Activated CD4-positive, alpha-beta T cell treated with anti-CD3 and anti-CD28 coated beads, Interleukin-2, amount 10 ng/mL, durations not matched to agents 7 days and 5 days (primary cell): ENCODE data around the gene CDCA4. TPM values are rescaled to one million over a fixed set of nuclear protein-coding genes. Genes with fewer than 3 reads are reported as not detected.

Source experiments
- CTCF ChIA-PET: fragments of 350-600 bp; sonication (Branson Sonifier 250); formaldehyde crosslinking; loops from one replicate; lab custom pipeline; 2021; ENCODE audit warnings: antibody characterized with exemption; lab: Charles Lee
- POLR2A ChIA-PET: fragments of 350-600 bp; sonication (Branson Sonifier 250); formaldehyde crosslinking; loops from one replicate; lab custom pipeline; 2021; ENCODE audit warnings: antibody characterized with exemption; lab: Charles Lee
- DNase-seq: peaks from one replicate; pipeline ENCODE4 v3.0.0-alpha.2; 2020
- H3K27ac Mint-ChIP-seq: one replicate; pipeline ENCODE4 v1.8.0; 2021; ENCODE audit warnings: mild to moderate bottlenecking, moderate library complexity, mixed read lengths
- H3K27me3 Mint-ChIP-seq: one replicate; pipeline ENCODE4 v1.8.0; 2021; ENCODE audit warnings: mixed read lengths
- H3K36me3 Mint-ChIP-seq: one replicate; pipeline ENCODE4 v1.8.0; 2021; ENCODE audit warnings: low read depth, mixed read lengths
- H3K4me1 Mint-ChIP-seq: one replicate; pipeline ENCODE4 v1.8.0; 2021; ENCODE audit warnings: mixed read lengths
- H3K4me3 Mint-ChIP-seq: one replicate; pipeline ENCODE4 v1.8.0; 2021; ENCODE audit warnings: mild to moderate bottlenecking, moderate library complexity, mixed read lengths
- H3K9me3 Mint-ChIP-seq: one replicate; pipeline ENCODE4 v1.8.0; 2021; ENCODE audit warnings: mixed read lengths
- total RNA-seq, 2 experiments: library from RNA; stranded (reverse); gene quantifications; one replicate each; pipeline ENCODE4 v1.2.3, GENCODE V29; 2021

The CDCA4 gene
- total RNA-seq, 2 experiments from 2014 or later: 53.0 to 56.6 TPM

GRCh38 chr14:104971447-104972240 is 49.2 kb downstream of the CDCA4 start:
- no peak overlapping the region for H3K4me3 Mint-ChIP-seq
- H3K4me1 Mint-ChIP-seq: peaks cover 8% of the 10 kb centered on the region
- H3K27me3 Mint-ChIP-seq: peaks cover 6% of the 10 kb centered on the region
- no peaks in the 10 kb centered on the region for H3K9me3 Mint-ChIP-seq
- ChIA-PET POLR2A (no interaction called here), CTCF (interaction anchor here (8.4 kb wide), 1 partner anchor 73 kb away, joined by 94 read pairs; no protein-coding TSS in a partner anchor)
- no peak for DNase-seq
- H3K36me3 Mint-ChIP-seq: peaks cover 2% of the 10 kb centered on the region
- H3K27ac Mint-ChIP-seq: no peak overlapping the region

GRCh38 chr14:104970231-104971068 is 50.4 kb downstream of the CDCA4 start:
- Mint-ChIP-seq H3K9me3 (no peaks in the 10 kb centered on the region), H3K27me3 (peaks cover 3% of the 10 kb centered on the region), H3K4me3 (no peak overlapping the region), H3K4me1 (no peaks in the 10 kb centered on the region), H3K27ac (no peak overlapping the region), H3K36me3 (no peaks in the 10 kb centered on the region)
- ChIA-PET POLR2A (no interaction called here), CTCF (interaction anchor here (8.4 kb wide), 1 partner anchor 74 kb away, joined by 94 read pairs; no protein-coding TSS in a partner anchor)
- no peak for DNase-seq

GRCh38 chr14:104969741-104970230 is 51.1 kb downstream of the CDCA4 start:
- no peaks in the 10 kb centered on the region for H3K9me3 Mint-ChIP-seq
- no peaks in the 10 kb centered on the region for H3K4me1 Mint-ChIP-seq
- ChIA-PET POLR2A (no interaction called here), CTCF (interaction anchor here (8.4 kb wide), 1 partner anchor 75 kb away, joined by 94 read pairs; no protein-coding TSS in a partner anchor)
- DNase-seq: no peak
- H3K4me3 Mint-ChIP-seq: no peak overlapping the region
- peaks cover 3% of the 10 kb centered on the region for H3K27me3 Mint-ChIP-seq
- no peaks in the 10 kb centered on the region for H3K36me3 Mint-ChIP-seq
- no peak overlapping the region for H3K27ac Mint-ChIP-seq

- Mint-ChIP-seq H3K36me3 (no peaks in the 10 kb centered on the region), H3K27ac (no peak overlapping the region), H3K27me3 (peaks cover 3% of the 10 kb centered on the region), H3K4me3 (no peak overlapping the region), H3K9me3 (no peaks in the 10 kb centered on the region), H3K4me1 (no peaks in the 10 kb centered on the region)
- DNase-seq: no peak
- ChIA-PET CTCF (interaction anchor here (8.4 kb wide), 1 partner anchor 76 kb away, joined by 94 read pairs; no protein-coding TSS in a partner anchor), POLR2A (no interaction called here)
These were observed 52.1 kb downstream of the CDCA4 start for GRCh38 chr14:104968541-104969401.

GRCh38 chr14:104968153-104968527 is 52.7 kb downstream of the CDCA4 start:
- ChIA-PET POLR2A (no interaction called here), CTCF (no interaction called here)
- DNase-seq: no peak
- Mint-ChIP-seq H3K36me3 (no peaks in the 10 kb centered on the region), H3K27me3 (peaks cover 3% of the 10 kb centered on the region), H3K27ac (no peak overlapping the region), H3K4me3 (no peak overlapping the region), H3K4me1 (no peaks in the 10 kb centered on the region), H3K9me3 (no peaks in the 10 kb centered on the region)

GRCh38 chr14:104967386-104968152 is 53.3 kb downstream of the CDCA4 start:
- Mint-ChIP-seq H3K4me3 (no peak overlapping the region), H3K36me3 (no peaks in the 10 kb centered on the region), H3K9me3 (no peaks in the 10 kb centered on the region), H3K27me3 (peaks cover 3% of the 10 kb centered on the region), H3K4me1 (no peaks in the 10 kb centered on the region), H3K27ac (no peak overlapping the region)
- no peak for DNase-seq
- ChIA-PET CTCF (interaction anchor here (0.8 to 1.2 kb wide), 2 partner anchors 8 to 78 kb away, joined by 3 read pairs; no protein-coding TSS in a partner anchor), POLR2A (no interaction called here)

- Mint-ChIP-seq H3K36me3 (no peaks in the 10 kb centered on the region), H3K27ac (no peak overlapping the region), H3K4me3 (no peak overlapping the region), H3K4me1 (no peaks in the 10 kb centered on the region), H3K9me3 (no peaks in the 10 kb centered on the region), H3K27me3 (peaks cover 3% of the 10 kb centered on the region)
- POLR2A ChIA-PET: no interaction called here
- no peak for DNase-seq
- CTCF ChIA-PET: interaction anchor here (0.6 to 1.2 kb wide), 3 partner anchors 8 to 78 kb away, joined by 3 read pairs; no protein-coding TSS in a partner anchor
These were observed 53.9 kb downstream of the CDCA4 start for GRCh38 chr14:104966981-104967385.

GRCh38 chr14:104966261-104966865 is 54.5 kb downstream of the CDCA4 start:
- H3K36me3 Mint-ChIP-seq: no peaks in the 10 kb centered on the region
- H3K27ac Mint-ChIP-seq: no peak overlapping the region
- H3K9me3 Mint-ChIP-seq: no peaks in the 10 kb centered on the region
- H3K27me3 Mint-ChIP-seq: peaks cover 3% of the 10 kb centered on the region
- POLR2A ChIA-PET: no interaction called here
- no peaks in the 10 kb centered on the region for H3K4me1 Mint-ChIP-seq
- CTCF ChIA-PET: interaction anchor here (0.6 to 1.2 kb wide), 3 partner anchors 9 to 79 kb away, joined by 3 read pairs; no protein-coding TSS in a partner anchor
- no peak for DNase-seq
- H3K4me3 Mint-ChIP-seq: no peak overlapping the region

GRCh38 chr14:104965561-104966231 is 55.2 kb downstream of the CDCA4 start:
- H3K9me3 Mint-ChIP-seq: no peaks in the 10 kb centered on the region
- no peaks in the 10 kb centered on the region for H3K4me1 Mint-ChIP-seq
- no peak overlapping the region for H3K27ac Mint-ChIP-seq
- POLR2A ChIA-PET: no interaction called here
- no peak for DNase-seq
- CTCF ChIA-PET: interaction anchor here (2.9 kb wide), 1 partner anchor 8 kb away, joined by 9 read pairs; no protein-coding TSS in a partner anchor
- no peak overlapping the region for H3K4me3 Mint-ChIP-seq
- H3K36me3 Mint-ChIP-seq: no peaks in the 10 kb centered on the region
- H3K27me3 Mint-ChIP-seq: peaks cover 3% of the 10 kb centered on the region

GRCh38 chr14:104964546-104964945 is 56.3 kb downstream of the CDCA4 start:
- no peak overlapping the region for H3K27ac Mint-ChIP-seq
- no peaks in the 10 kb centered on the region for H3K4me1 Mint-ChIP-seq
- H3K4me3 Mint-ChIP-seq: no peak overlapping the region
- H3K27me3 Mint-ChIP-seq: peaks cover 9% of the 10 kb centered on the region
- ChIA-PET CTCF (interaction anchor here (0.7 to 2.9 kb wide), 2 partner anchors 10 to 24 kb away, joined by 4 to 9 read pairs; no protein-coding TSS in a partner anchor), POLR2A (no interaction called here)
- no peaks in the 10 kb centered on the region for H3K36me3 Mint-ChIP-seq
- no peaks in the 10 kb centered on the region for H3K9me3 Mint-ChIP-seq
- DNase-seq: no peak
